Left lung (tissue), 10 donors: ENCODE data around the gene ANO2. TPM values are rescaled to one million over a fixed set of nuclear protein-coding genes. Genes with fewer than 3 reads are reported as not detected.

Source experiments
- ATAC-seq: fragments of 200-7000 bp; cut with Tn5 transposase; one replicate; pipeline ENCODE4 v1.9.1; 2020; ENCODE audit warnings: moderate library complexity
- DNase-seq, 4 donors: peaks; one replicate each; pipeline ENCODE4 v3.0.0-alpha.2; 2013 to 2020
- H3K27ac ChIP-seq, 2 donors: fragments of 200-600 bp; sonication (generic) in 1 of 2; one replicate each; pipeline versions ENCODE4 v1.5.0 to v1.8.0; 2020 to 2021
- H3K27me3 ChIP-seq, 2 donors: fragments of 200-600 bp; sonication (generic) in 1 of 2; one replicate each; pipeline versions ENCODE4 v1.5.0 to v1.8.0; 2020 to 2021
- H3K36me3 ChIP-seq, 2 donors: fragments of 200-600 bp; sonication (generic) in 1 of 2; one replicate each; pipeline versions ENCODE4 v1.5.0 to v1.8.0; 2020 to 2021
- H3K4me1 ChIP-seq, 2 donors: fragments of 200-600 bp; one replicate each; pipeline ENCODE4 v1.8.0; 2021
- H3K4me3 ChIP-seq, 2 donors: fragments of 200-600 bp; sonication (generic) in 1 of 2; one replicate each; pipeline versions ENCODE4 v1.5.0 to v1.8.0; 2020 to 2021; ENCODE audit warnings: mild to moderate bottlenecking in 1 of 2
- H3K9me3 ChIP-seq, 2 donors: fragments of 200-600 bp; sonication (generic) in 1 of 2; one replicate each; pipeline versions ENCODE4 v1.5.0 to v1.8.0; 2020 to 2021
- intact Hi-C, 2 donors: fragments of 100-400 bp; cut with DNase I; formaldehyde crosslinking; loops; one replicate each; pipeline versions ENCODE4 v1.11.2 to v1.14.2; 2022
- polyA plus RNA-seq, 6 donors: library from polyadenylated mRNA; unstranded; fragments of 120-200 nt; gene quantifications; one replicate each; pipeline ENCODE4 v1.2.1, GENCODE V29; 2013; ENCODE audit not compliant: insufficient read length in 6 of 6
- total RNA-seq, 2 donors: library from RNA; stranded (reverse); fragmentation: NEBNext Ultra II Directional; extraction: Animal tissue kit (Norgen Biotek cat#: 25700); gene quantifications; one replicate each; pipeline ENCODE4 v1.2.1, GENCODE V29; 2021
- TF ChIP-seq, protein P1 (sequence below), 2 donors: fragments of 200-600 bp; sonication (generic) in 1 of 2; IDR thresholded peaks; one replicate each; pipeline versions ENCODE4 v1.5.0 to v1.8.0; 2021; ENCODE audit warnings: antibody characterized with exemption in 2 of 2
- donor health status: DM: no; HTN: yes; CAD: no.
- donor health status: DM: no; HTN: no; CAD: no.

Gene ANO2
- total and polyA plus RNA-seq, 8 donors = 3.4 to 10.5 (median 6.1) TPM

DNA sequence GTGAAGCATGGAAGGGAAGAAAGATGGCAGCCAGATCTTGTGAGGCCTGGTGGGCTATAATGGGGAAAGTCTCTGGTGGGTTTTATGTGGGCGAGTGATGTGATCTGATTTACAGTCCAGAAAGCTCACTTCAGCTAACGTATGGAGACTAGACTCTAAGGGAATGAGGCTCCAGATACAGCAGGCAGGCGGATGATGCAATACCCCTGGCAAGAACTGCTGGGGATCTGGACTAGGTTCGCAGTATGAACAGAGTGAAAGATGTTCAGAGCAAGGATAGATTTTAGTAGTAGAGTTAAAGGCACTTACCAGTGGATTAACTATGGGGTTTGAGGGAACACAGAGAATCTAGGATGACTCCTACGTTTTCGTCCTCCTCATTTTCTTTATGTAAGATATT, 253.1 kb downstream of the ANO2 start:
- TF ChIP-seq, protein P1, sequence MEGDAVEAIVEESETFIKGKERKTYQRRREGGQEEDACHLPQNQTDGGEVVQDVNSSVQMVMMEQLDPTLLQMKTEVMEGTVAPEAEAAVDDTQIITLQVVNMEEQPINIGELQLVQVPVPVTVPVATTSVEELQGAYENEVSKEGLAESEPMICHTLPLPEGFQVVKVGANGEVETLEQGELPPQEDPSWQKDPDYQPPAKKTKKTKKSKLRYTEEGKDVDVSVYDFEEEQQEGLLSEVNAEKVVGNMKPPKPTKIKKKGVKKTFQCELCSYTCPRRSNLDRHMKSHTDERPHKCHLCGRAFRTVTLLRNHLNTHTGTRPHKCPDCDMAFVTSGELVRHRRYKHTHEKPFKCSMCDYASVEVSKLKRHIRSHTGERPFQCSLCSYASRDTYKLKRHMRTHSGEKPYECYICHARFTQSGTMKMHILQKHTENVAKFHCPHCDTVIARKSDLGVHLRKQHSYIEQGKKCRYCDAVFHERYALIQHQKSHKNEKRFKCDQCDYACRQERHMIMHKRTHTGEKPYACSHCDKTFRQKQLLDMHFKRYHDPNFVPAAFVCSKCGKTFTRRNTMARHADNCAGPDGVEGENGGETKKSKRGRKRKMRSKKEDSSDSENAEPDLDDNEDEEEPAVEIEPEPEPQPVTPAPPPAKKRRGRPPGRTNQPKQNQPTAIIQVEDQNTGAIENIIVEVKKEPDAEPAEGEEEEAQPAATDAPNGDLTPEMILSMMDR (IDR thresholded peaks at IDR 0.05) = no peak
- DNase-seq (peak in 1 of 4 donors; percentile 44), ATAC-seq (no peak)
- intact Hi-C loops = no loop called here
- Histone ChIP-seq H3K27ac (no peak overlapping the region), H3K36me3 (no peaks in the 10 kb centered on the region), H3K27me3 (peaks cover under 1 to 12% of the 10 kb centered on the region in 2 donors), H3K9me3 (no peaks in the 10 kb centered on the region), H3K4me3 (no peak overlapping the region), H3K4me1 (no peaks in the 10 kb centered on the region)

DNA sequence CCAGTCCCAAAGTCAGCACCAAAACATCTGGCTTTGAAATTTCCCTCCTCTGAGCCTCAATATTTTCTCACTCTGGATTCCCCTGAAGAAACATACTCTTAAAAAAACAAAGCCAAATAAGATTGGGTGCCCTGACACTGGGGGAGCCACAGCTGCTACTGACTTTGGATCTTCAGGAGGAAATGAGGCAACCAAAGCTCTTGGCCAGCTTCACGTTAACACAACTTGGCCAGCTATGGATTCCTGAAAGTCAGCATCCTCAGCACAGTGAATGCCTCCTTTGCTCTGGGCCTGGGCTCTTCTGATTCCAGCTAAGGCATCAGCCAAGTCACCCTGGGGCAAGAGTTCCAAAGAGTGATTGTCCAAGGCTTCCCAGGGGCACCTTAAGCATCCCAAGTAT, 254.8 kb downstream of the ANO2 start:
- no peak for ATAC-seq
- no peaks in the 10 kb centered on the region for H3K4me1 ChIP-seq
- intact Hi-C loops = no loop called here
- no peak for DNase-seq
- peaks cover 4 to 12% of the 10 kb centered on the region in 2 donors for H3K27me3 ChIP-seq
- no peaks in the 10 kb centered on the region for H3K9me3 ChIP-seq
- H3K36me3 ChIP-seq = no peaks in the 10 kb centered on the region
- TF ChIP-seq, protein P1 (IDR thresholded peaks at IDR 0.05) = no peak
- H3K27ac ChIP-seq = no peak overlapping the region
- no peak overlapping the region for H3K4me3 ChIP-seq

DNA sequence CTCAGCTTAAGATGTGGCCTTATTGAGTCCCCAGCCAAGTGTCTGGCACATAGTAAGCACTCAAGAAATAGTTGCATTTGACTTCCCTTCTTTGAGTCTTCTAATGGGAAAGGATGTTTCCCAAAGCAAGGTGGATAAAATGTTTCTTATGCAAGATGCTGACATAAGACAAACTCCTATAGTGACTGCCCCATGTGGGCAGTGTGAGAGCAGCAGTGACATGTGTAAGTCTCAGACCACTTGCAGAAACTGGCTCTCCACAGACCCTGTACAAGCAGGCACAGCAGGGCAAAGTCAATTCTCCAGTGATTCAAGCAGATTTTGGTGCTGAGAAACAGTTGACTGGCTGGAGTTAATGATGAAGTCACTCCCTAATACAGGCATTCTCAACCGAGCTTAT, 255.3 kb downstream of the ANO2 start:
- no peak for ATAC-seq
- intact Hi-C loops = no loop called here

DNA sequence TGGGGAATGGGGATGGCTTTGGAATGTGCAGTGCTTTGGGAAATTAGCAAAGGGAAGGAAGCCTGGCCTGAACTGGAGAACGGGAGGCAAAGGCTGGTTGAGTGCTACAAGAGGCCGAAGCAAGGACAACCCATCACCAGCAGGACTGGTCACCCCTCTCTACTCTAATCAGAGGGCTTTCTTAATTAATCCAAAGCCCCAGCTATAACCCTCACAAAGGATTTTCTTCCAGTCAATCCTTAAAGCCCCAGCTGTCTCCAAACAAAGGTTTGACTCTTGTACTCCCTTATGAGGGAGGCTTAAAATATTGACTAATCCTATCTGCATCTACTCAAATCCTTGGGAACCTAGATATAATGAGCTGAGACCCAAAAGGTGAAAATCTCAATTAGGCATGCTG, 256.8 kb downstream of the ANO2 start:
- peaks cover 4 to 12% of the 10 kb centered on the region in 2 donors for H3K27me3 ChIP-seq
- TF ChIP-seq, protein P1 (IDR thresholded peaks at IDR 0.05) = no peak
- intact Hi-C loops = no loop called here

More for the DNA sequence above, 255.3 kb downstream of the ANO2 start:
- no peaks in the 10 kb centered on the region for H3K9me3 ChIP-seq
- TF ChIP-seq, protein P1 (IDR thresholded peaks at IDR 0.05) = no peak
- no peak overlapping the region for H3K4me3 ChIP-seq
- H3K27me3 ChIP-seq = peaks cover 4 to 12% of the 10 kb centered on the region in 2 donors
- H3K36me3 ChIP-seq = no peaks in the 10 kb centered on the region
- H3K4me1 ChIP-seq = no peaks in the 10 kb centered on the region
- H3K27ac ChIP-seq = no peak overlapping the region
- no peak for DNase-seq

DNA sequence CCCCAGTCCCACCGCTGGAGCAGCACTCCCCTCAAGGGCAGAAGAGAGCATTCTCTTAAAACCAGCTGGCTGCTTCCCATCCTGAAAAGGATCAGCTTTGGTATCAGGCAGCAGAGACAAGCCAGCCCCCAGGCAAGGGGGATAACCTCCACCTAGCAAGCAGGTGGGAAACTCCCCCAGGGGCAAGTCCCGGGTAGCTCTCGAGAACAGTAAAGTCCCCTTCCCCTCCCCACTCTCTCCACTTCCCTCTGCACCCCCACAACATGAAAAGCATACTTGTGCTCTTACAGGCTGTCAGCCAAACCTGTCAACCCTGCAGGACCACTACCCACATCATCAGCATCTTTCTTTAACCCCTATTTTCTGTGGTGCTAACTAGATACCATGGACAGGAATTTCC, 259.1 kb downstream of the ANO2 start:
- ATAC-seq (no peak), DNase-seq (no peak)
- H3K27ac ChIP-seq = no peak overlapping the region
- H3K4me3 ChIP-seq = no peak overlapping the region
- no peaks in the 10 kb centered on the region for H3K4me1 ChIP-seq
- intact Hi-C loops = no loop called here
- H3K27me3 ChIP-seq = peaks cover 4 to 5% of the 10 kb centered on the region in 2 donors
- H3K36me3 ChIP-seq = no peaks in the 10 kb centered on the region
- TF ChIP-seq, protein P1 (IDR thresholded peaks at IDR 0.05) = no peak
- no peaks in the 10 kb centered on the region for H3K9me3 ChIP-seq

More for the DNA sequence above, 256.8 kb downstream of the ANO2 start:
- DNase-seq (no peak), ATAC-seq (no peak)
- no peaks in the 10 kb centered on the region for H3K36me3 ChIP-seq
- no peak overlapping the region for H3K27ac ChIP-seq
- no peak overlapping the region for H3K4me3 ChIP-seq
- no peaks in the 10 kb centered on the region for H3K9me3 ChIP-seq
- no peaks in the 10 kb centered on the region for H3K4me1 ChIP-seq
